BE2C (cell line): Measurements from ENCODE around the gene NFASC.

Experiments
- DNase-seq: peaks from one replicate; pipeline ENCODE4 v3.0.0-alpha.2; 2020
- H3K27me3 ChIP-seq: fragments of 250-450 bp; sonication (Bioruptor Pico); 2 replicates; pipeline ENCODE4 v1.5.1; 2020; ENCODE audit warnings: mild to moderate bottlenecking
- H3K36me3 ChIP-seq: fragments of 250-450 bp; sonication (Bioruptor Pico); 2 replicates; pipeline ENCODE4 v1.5.1; 2020; ENCODE audit warnings: mild to moderate bottlenecking
- H3K4me1 ChIP-seq: fragments of 250-450 bp; sonication (Bioruptor Pico); 2 replicates; pipeline ENCODE4 v1.5.1; 2020
- H3K4me3 ChIP-seq: 2 replicates; pipeline ENCODE4 v1.5.1; 2011; ENCODE audit warnings: low read depth, low read length
- H3K9me3 ChIP-seq: fragments of 250-450 bp; sonication (Bioruptor Pico); 2 replicates; pipeline ENCODE4 v1.5.1; 2020
- TF ChIP-seq, protein P1 (sequence below): IDR thresholded peaks from 2 replicates; pipeline ENCODE4 v1.5.1; 2012; ENCODE audit warnings: mild to moderate bottlenecking, low read depth, low read length

The NFASC gene

DNA sequence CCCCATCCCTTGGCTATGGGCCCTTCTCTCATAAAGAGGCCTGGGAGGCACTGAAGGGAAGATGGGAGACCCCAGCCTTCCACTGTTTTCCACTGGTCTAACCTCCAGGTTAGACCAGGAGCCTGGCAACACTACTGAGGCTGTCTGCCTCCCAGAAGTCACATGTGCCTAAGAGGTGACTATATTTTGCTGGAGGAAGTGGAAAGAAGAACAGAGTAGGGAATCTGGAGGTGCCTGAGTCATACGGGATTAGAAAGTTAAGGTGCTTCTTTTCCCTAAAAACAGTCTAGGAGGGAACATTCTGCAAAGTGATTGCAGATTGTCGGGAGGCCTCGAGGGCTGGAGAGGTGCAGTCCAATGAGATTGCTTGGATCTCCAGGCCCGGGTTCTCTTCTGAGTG lies 4.6 kb downstream of the NFASC start:
- H3K4me1 ChIP-seq = peaks cover 4% of the 10 kb centered on the region; the same call in 1 of the 2 replicates
- no peak overlapping the region for H3K4me3 ChIP-seq
- DNase-seq = no peak
- H3K27me3 ChIP-seq = no peaks in the 10 kb centered on the region
- TF ChIP-seq, protein P1, sequence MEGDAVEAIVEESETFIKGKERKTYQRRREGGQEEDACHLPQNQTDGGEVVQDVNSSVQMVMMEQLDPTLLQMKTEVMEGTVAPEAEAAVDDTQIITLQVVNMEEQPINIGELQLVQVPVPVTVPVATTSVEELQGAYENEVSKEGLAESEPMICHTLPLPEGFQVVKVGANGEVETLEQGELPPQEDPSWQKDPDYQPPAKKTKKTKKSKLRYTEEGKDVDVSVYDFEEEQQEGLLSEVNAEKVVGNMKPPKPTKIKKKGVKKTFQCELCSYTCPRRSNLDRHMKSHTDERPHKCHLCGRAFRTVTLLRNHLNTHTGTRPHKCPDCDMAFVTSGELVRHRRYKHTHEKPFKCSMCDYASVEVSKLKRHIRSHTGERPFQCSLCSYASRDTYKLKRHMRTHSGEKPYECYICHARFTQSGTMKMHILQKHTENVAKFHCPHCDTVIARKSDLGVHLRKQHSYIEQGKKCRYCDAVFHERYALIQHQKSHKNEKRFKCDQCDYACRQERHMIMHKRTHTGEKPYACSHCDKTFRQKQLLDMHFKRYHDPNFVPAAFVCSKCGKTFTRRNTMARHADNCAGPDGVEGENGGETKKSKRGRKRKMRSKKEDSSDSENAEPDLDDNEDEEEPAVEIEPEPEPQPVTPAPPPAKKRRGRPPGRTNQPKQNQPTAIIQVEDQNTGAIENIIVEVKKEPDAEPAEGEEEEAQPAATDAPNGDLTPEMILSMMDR = no peak
- no peaks in the 10 kb centered on the region for H3K9me3 ChIP-seq
- no peaks in the 10 kb centered on the region for H3K36me3 ChIP-seq

DNA sequence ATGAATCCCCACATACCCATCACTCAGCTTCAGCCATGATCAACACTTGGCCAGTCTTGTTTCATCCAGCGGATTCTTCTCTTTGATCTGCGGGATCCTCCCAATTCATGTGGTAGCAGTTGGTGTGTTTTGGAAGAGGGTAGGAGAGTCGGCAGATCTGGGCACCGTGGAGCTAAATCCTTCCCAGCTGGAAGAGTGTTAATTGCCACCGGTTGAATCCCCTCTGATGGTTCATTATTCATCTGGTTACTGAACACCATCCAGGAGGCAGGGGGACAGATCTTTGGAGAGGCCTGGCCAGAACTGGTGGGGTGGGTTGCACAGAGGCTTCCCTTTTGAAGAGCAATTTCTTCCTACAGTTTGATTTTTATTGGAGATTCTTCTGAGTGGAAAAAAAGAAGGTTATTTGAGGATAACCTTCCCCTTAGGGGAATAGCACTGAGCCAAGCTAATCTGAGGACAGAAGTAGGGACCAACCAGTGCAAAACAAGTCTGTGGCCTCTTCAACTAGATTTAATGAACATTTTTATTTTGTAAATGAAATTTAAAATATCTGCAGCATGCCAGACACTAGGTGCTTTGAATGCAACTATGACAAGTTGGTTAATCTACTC lies 8.1 kb downstream of the NFASC start:
- no peaks in the 10 kb centered on the region for H3K27me3 ChIP-seq
- H3K4me3 ChIP-seq = no peak overlapping the region
- no peak for DNase-seq
- TF ChIP-seq, protein P1 = no peak
- H3K9me3 ChIP-seq = no peaks in the 10 kb centered on the region
- peaks cover 4% of the 10 kb centered on the region; the same call in 1 of the 2 replicates for H3K4me1 ChIP-seq
- H3K36me3 ChIP-seq = no peaks in the 10 kb centered on the region

DNA sequence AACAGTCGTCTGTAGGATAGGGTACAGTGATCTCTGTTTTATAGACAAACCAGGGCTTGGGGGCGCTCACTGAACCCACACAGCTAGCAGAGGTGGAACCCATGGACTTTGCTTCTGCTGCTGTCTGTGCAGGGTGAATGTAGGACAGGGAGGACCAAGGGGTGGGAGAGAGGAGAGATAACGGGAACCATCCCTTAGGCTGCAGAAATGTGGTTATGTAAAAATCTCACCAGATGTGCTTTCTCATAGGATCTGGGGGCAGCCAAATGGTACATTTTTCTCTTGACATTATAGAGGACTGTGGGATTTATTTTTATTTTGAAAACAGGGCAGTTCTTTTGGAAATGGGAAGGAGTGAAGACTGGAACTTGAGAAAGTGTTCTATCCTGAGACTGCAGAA lies 8.7 kb downstream of the NFASC start:
- Histone ChIP-seq H3K4me1 (peaks cover 4% of the 10 kb centered on the region; the same call in 1 of the 2 replicates), H3K9me3 (no peaks in the 10 kb centered on the region), H3K36me3 (no peaks in the 10 kb centered on the region), H3K4me3 (no peak overlapping the region), H3K27me3 (peaks cover 5% of the 10 kb centered on the region; the same call in 1 of the 2 replicates)
- TF ChIP-seq, protein P1 = no peak
- no peak for DNase-seq

DNA sequence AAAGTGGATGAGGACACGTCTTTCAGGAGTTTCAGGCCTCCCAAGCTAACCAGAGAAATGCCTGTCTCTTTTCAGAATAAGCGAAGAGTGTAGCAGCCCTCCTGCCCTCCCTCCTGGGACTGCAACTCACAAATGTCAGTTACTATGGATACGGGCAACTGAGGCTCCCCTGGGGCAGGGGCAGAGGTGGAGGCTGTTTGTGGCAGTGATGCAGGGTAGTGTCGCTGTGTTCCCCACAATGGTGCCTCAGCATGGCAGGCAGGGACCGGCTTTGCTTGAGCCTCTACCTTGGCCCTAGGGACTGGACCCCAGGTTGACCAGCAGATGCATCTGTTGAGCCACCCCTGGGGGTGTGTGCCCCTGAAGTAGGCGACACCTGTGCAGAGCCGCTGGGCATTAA lies 10.2 kb downstream of the NFASC start:
- Histone ChIP-seq H3K4me1 (peaks cover 4% of the 10 kb centered on the region; the same call in 1 of the 2 replicates), H3K4me3 (no peak overlapping the region), H3K27me3 (peaks cover 5% of the 10 kb centered on the region; the same call in 1 of the 2 replicates), H3K9me3 (no peaks in the 10 kb centered on the region), H3K36me3 (no peaks in the 10 kb centered on the region)
- TF ChIP-seq, protein P1 = no peak
- no peak for DNase-seq

DNA sequence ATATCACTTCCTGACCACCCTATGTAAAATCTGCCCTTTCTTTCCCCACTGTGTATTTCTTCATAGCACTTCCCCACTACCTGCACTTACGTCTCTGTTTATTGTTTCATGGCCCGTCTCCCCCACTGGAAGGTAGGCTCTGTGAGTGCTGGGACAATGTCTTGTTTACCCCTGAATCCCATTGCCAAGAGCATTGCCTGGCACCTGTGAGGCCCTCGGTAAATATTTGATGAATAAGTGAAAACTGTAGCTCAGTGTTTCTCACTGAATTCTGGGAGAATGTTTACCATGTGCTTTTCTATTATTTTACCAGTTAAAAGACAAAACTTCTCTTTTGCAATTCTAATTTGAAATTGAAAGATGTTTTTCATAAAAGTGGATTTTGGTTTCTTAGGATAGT lies 11.8 kb downstream of the NFASC start:
- Histone ChIP-seq H3K27me3 (peaks cover 5% of the 10 kb centered on the region; the same call in 1 of the 2 replicates), H3K4me1 (peaks cover 7% of the 10 kb centered on the region; the same call in 1 of the 2 replicates), H3K4me3 (no peak overlapping the region), H3K9me3 (no peaks in the 10 kb centered on the region), H3K36me3 (no peaks in the 10 kb centered on the region)
- TF ChIP-seq, protein P1 = no peak
- no peak for DNase-seq

DNA sequence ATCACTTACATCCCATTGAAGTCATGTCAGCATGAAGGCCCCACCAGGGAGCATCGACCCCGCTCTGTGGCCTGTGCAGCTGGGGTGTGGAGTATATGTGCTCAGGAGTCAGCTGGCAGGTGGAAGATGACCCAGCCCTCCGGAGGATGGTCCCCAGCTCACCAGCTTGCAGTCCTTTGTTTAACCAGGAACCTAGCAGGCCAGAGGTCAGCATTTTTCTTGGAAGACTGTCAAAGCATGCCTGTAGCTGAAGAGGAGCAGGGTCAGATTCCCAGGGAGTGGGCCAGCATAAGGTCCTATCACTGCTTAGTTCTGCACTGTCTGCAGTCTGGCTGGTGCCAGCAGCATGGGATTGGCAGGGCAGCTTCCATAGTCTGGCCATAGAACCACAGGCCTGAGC lies 12.7 kb downstream of the NFASC start:
- Histone ChIP-seq H3K4me3 (no peak overlapping the region), H3K36me3 (no peaks in the 10 kb centered on the region), H3K4me1 (peaks cover 12% of the 10 kb centered on the region), H3K27me3 (peaks cover 6% of the 10 kb centered on the region; the same call in 1 of the 2 replicates), H3K9me3 (no peaks in the 10 kb centered on the region)
- DNase-seq = no peak
- TF ChIP-seq, protein P1 = no peak
